GOT3 (cell line): Measurements from ENCODE around the gene MCAT.
"Not testable (repeated sequence)": the region's sequence is repeated elsewhere in the genome, so short reads cannot be mapped to it uniquely, and the experiment has no call there.

Experiments used
- DNase-seq: peaks from one replicate; lab custom pipeline; 2025; ENCODE audit warnings: mixed read lengths; lab: John Stamatoyannopoulos, UW

The MCAT gene

DNA sequence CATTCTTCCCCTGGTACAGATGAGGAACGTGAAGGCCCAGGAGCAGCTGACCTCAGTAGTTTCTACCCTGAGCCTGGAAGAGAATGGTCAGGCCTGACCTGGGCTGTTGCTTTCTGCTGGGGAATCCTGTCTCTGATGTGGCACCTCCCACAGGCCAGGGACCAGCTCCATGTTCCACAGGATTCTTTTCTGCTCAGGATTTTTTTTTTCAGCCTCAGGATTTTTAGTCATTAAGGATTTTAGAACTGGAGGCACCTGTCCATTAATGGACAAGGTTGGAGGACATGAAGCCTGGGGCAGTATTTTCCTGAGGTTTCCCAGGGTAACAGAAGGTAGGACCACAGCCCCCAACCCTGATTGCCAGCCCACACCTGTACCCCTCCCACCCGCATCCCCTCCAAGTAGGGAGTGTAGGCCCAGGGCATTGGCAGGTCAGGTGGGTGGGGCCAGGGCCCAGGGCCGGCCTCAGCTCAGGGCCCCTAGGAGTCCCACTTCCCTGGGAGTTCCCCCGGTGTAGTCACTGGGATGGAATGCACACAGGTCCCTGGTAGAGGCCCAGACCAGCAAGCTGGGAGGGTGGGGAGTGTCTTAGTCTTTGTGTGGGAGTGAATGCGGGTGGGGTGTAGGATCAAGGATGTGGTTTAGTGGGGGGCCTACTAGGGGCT lies 16.6 kb downstream of the MCAT start:
- DNase-seq, result no peak

DNA sequence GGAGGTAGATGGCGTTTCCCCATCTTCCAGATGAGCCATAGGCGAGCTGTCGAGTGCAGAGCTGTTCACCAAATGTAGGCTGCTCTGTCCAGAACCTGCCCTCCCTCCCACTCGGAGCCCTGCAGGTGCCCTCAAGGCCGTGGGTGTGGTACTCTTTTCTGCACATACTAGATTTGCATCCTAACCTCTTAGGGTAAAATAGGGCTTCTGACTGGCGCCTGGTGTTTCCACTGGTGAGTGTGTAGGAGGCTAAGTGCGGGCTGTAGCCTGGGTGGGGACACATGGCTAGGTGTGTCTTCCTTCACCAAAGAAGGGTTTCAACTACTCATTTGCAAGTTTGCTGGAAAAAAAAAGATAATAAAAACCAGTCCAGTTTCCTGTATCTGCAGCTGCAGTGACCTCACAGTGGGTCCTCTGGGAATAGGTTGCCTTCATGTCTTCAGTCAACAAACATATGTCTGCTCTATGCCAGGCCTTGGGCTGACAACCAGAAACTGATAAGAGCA lies 24.2 kb downstream of the MCAT start:
- no peak for DNase-seq

DNA sequence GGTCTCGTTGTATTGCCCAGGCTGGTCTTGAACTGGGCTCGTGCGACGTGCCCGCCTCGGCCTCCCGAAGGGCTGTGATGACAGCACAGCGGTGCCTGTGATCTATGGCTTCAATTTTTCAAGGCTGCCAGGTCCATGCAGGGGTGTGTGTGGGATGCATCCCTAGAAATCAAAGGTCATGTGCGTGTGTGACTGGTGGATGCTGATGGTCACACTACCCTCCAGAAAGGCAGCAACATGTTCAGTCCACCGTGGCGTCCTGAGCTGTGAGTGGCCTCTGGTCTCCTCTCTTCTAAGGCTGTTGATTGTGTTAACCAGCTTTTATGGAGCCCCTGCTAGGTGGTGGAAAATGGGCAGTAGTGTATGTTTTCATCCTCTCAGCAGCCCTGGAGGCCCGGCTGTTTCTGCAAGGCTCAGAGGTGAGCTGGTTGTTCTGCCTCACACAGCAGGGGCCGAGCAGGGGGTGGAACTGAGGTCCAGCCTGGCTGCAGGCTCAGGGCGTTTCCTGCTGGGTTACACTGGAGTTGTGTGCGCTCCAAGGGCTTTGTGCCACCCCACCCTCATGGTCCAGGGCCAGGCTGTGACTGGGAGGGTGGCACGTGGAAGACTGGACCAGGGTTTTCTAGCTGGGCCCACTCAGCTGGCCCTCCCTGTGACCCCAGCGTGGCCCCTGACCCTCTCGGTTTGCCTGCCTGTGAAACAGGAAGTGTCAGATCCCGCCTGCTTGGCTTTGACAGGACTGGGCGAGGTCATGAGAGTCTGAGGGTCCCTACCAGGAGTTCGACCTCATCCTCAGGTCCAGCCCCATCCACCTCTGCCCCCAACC lies 25.0 kb downstream of the MCAT start:
- DNase-seq, result no peak

DNA sequence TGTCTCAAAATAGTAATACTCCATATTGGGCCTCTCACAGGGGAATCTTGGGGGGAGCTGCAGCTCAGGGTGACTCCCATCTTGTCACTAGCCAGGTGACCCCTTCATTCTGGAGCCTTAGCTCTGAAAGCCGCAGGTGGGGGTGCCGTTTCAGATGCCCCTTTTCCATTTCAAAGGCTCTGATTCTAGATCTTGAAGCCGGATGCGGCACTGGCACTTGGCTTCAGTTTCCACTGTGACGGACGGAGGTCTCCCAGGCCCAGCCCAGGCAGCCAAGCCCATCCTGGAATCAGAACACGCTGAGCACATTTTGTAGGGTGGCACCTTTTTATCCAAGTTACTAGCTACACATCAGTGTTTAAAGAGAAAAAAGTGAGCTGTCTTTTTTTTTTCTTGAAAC lies 26.3 kb downstream of the MCAT start:
- no peak for DNase-seq

DNA sequence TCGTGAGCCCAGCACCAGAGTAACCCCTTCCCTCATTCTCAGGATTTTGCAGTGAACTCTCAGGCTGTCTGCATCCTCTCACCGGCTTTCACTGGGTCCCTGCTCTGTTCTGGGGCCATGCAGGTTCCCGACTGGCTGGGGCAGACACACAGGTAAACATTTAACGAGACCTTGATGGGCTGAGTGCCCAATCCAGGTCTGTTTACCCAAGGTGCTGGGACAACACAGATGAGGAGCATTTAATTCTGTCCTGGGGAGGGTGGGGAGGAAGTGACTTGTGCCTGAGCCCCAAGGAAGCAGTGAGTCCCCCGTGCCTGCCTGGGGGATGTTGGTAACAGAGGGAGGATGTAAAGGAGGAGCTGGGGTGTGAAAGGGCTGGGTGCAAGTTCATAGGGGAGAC lies 28.2 kb downstream of the MCAT start:
- DNase-seq, result no peak

DNA sequence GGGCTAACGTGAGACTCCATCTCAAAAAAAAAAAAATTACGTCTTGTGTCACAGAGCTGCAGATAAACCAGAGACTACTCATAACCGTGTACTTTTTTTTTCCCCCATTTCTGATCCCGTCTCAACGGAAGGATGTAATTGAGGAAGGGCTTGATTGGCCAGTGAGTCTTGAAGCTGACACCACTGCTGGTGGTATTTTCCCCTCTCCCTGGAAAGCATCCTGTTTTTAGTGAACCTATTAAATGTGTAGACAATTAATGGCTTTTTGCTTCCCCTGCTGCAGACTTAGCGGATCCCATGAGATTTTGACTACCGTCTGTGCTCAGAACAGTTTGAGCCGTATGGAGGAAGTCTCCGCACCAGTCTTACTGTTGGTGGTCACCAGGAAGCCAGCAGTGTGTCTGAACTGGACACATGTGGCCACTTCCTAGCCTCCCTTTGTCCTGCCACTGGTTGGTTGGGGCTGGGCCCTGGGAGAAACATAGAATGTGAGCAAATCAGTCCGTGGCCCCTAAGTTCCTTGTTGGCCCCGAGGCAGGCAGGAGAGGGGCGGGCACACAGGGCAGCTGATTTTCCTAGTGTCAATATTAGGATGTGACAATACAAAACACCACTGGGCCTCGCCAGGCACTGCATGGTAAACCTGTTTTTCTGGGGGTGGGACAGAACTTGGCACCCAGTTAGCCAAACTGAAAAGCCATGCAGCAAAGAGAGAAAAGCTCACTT lies 29.5 kb downstream of the MCAT start:
- DNase-seq, result no peak

DNA sequence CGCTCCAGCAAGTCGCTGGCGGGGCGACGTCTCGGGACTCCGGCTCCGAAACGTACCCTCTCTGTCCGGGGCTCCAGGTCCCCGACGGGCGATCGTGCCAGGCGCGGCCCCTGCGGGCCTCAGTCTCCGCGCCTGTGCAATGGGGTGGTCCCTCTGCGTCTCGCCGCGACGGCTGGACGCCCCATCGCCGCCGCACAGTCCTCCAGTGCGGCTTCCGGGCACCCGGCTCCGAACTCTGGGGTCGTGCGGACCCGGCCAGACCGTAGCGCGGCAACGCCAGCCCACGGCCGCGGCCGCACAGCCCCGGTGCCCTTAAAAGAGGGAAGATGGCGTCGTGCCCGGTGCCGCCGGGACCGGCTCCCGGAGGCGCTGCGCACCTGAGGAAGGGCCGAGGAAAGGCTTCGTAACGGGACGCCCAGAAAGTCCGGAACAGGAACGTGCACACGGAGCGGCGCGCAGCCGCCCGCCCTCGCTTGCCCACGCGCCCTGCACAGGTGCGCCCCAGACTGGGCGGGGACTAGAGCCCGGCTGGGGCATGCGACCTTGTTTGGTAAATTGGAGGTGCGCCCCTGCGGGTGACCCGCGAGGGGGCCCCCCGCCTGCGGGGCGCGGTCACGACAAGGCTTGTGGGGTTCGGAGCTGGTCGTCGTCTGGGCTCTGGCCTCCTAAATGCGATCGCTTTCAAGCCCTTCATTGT lies 32.1 kb downstream of the MCAT start:
- no peak for DNase-seq

DNA sequence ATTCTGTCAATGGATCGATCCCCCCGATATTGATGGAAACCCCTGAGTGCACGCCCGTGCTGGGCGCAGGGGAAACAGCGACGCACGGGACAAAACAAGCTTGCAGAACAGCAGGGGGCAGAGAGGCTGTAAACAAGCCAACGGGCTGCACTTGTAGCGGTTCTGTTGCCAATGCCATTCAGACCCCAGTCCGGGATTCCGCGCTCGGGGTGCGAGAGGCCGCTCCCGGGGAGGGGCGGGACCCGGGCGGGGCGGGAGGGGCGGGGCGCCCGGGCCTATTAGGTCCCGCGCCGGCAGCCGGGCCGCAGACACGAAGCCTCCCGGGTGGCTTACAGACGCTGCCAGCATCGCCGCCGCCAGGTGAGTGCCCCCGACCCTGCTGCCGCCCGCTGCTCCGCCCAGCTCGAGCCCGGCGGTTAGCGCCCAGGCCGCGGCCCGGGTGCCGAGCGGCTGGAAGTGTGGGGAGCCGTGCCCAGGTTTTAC lies 32.7 kb downstream of the MCAT start, which contains the start of gene BIK:
Gene BIK (plus strand): TSS at position 307 of the 483 bp plus-strand sequence. CDS start 13,273 bp downstream, outside the sequence.
- DNase-seq, result no peak

DNA sequence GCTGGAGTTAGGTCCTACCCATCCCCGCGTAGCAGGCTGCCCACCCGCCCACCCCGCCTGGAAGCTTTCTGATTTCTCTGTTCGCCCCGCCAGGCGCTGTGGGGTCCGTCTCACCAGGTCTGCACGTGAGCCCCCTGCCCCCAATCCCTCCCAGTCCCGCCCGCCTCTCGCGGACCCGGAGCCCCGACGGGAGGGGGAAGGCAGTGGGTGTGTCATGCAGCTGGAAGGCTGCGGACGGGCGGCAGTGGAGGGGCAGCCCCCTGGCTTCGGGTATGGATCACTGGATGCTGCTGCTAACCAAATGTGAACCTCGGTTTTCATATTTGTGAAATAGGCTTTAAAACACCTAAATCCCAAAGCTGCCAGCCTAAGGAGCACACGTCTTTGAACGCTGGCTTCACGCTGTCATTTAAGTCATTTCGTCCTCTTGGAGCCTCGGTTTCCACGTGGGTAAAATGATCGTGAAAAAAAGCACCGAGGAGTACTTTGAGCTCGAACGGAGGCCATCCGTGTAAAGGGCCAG lies 33.2 kb downstream of the MCAT start:
- DNase-seq, result peak; percentile 96

DNA sequence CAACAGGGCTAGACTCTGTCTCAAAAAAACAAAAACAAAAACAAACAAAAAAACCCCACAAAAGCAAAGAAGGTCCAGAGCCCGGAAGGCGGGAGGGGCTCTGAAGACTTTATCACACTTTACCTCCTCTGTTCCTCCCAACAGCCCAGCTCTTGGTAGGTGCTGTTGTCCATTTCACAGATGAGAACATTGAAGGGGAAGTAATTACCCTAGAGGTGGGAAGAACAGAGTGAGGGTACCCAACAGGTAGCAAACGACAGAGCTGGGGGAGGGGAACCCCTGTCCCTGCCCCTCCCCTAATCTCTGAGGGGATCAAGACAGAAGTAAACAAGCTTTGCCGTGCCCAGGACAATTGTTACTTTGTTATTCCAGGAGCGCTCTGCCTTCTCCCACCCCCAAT lies 33.7 kb downstream of the MCAT start:
- DNase-seq, result no peak

DNA sequence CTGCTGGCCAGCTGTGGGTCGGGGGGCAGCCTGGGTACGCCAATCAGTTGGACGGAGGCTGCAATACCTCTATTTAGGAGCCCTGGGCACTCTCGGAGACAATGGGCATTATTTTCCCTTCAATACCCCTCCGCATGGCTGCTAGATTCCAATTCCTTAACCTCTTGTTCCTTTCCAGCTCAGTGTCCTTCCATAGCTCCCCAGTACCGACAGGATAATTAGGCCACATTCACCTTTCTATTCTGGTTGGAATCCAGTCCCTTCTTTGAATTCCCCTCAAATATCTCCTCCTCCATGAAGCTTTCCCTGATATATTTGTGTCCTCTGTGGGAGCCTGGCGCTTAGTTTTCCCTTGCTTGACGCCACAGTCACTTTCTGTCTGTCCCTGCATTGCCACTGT lies 36.9 kb downstream of the MCAT start:
- no peak for DNase-seq

DNA sequence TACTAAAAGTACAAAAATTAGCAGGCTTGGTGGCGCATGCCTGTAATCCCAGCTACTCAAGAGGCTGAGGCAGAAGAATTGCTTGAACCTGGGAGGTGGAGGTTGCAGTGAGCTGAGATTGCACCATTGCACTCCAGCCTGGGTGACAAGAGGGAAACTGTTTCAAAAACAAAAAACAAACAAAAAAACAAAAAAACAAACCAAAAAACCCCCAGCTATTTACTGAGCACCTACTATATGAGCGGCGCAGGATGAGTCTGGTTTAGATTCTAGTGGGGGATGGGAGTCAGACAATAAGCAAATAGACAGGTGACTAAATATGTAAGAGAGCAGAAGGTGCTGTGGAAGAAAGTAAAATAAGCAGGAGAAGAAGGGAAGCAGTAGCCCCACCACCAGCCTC lies 38.2 kb downstream of the MCAT start:
- DNase-seq, result not testable (repeated sequence)

DNA sequence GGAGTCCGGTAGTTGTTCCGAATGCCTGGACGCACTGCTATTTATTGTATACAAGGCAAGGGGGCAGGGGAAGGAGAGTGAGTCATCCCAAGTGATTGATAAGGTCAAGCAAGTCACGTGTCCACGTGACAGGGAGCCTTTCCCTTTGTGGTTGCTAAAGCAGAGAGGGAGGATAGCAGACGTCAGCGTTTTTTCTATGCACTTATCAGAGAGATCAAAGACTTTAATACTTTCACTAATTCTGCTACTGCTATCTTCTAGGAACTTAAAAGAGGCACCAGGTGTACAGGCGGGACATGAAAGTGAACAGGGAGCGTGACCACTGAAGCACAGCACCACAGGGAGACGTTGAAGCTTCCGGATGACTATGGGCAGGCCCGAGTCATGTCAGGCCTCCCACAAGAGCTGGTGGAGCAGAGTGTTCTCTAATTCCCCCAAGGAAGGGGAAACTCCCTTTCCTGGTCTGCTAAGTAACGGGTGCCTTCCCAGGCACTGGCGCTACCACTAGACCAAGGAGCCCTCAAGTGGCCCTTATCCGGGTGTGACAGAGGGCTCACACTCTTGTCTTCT lies 39.1 kb downstream of the MCAT start:
- DNase-seq, result not testable (repeated sequence)

DNA sequence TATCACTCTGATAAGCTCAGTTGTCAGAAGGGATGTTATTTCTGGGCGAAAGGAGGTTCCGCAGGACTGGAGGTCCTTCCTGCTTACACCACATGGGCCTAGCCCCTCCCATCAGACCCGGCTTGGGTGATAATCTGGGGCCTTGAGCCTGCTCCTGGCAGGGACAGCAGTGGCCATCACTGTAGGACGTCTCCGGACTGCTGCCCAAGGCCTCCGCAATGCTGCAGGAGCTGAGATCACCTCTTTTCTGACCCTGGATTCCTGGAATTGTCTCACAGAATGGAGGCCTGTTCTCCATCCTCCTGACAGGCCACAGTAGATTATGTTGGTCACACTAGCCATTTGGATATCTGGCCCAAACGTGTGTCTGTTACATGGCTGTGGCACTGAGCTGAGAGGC lies 41.9 kb downstream of the MCAT start:
- no peak for DNase-seq

DNA sequence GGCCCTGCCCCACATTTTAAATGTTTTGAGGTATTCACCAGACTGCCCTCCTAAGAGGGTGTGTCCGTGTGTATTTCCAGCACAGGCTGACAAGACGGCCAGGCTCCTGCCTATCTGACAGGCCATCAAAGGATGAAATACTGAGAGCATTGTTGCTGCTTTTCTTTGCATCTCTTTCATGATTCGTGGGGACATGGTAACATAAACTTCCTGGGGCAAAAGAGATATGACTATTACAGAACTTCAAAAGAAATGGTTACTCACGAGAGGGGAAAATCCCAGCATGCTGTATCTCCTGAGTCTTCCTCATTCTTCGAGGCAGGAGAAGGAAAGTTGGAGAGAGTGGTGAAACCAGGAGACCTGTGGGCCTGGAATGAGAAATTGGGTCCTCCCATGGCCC lies 43.0 kb downstream of the MCAT start:
- no peak for DNase-seq

DNA sequence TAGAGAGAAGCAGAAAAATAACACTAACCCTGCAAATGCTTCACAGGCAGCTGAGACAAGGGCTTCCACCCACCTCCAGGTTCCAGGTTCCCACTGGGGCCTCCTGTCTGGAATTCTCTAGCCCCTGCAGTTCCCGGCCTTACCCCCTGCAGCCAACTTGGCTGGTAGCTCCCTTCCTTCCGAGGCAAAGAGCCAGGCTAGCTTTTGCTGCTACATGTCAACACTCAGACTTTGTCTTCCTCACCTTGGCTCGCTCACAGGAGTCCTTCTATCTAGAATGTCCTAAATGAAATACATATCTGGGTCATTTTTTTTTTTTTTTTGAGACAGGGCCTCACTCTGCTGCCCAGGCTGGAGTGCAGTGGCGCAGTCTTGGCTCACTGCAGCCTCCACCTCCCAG lies 44.1 kb downstream of the MCAT start:
- no peak for DNase-seq

DNA sequence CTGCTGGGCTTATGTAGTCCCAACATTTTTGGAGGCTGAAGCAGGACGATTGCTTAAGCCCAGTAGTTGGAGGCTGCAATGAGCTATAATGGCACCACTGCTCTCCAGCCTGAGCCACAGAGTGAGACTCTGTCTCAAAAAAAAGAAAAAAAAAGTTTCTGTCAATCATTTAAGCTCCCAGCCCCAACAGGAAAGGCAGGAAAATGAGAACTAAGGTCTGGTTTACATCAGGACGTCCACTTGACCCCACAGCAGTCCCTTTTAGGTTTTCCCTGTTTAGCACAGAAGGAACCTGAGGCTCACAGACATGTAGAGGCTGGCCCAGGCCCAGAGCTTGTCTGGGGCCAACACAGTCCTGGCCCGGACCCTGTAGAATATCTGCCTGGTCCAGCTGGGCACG lies 44.8 kb downstream of the MCAT start:
- no peak for DNase-seq

DNA sequence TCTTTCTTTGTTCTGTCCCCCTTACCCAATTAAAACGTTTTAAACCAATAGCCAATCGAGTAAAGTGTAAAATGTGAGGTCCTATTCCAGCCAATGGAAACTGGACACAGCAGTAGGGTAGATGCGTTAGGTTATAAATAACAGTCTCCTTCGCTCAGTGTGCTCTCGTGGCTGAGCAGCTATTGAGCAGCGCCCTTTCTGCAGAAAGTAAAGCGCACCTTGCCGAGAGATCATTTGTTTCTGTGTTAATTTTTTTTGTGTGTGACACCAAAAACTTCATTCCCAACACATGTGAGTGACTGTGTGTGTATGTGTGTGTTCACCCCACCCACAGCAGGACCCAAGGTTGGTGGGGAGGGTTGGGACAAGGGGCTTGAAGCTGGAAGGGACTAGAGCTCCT lies 46.8 kb downstream of the MCAT start:
- DNase-seq, result no peak

DNA sequence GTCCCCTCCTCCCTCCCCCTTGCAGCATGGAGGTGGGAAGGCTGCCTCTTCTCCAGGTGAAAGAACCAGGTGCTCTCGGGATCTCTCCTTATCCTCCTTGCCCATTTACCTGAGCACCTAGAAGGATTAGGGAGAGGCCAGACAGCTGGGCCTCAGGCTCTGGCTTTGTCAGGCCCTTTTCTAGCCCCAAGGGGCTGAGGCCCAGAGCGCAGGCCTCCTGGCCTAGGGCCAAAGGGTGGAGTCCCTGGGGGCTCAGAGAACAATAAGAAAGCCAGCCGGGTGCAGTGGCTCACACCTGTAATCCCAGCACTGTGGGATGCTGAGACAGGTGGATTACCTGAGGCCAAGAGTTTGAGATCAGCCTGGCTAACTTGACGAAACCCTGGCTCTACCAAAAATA lies 48.6 kb downstream of the MCAT start:
- no peak for DNase-seq

DNA sequence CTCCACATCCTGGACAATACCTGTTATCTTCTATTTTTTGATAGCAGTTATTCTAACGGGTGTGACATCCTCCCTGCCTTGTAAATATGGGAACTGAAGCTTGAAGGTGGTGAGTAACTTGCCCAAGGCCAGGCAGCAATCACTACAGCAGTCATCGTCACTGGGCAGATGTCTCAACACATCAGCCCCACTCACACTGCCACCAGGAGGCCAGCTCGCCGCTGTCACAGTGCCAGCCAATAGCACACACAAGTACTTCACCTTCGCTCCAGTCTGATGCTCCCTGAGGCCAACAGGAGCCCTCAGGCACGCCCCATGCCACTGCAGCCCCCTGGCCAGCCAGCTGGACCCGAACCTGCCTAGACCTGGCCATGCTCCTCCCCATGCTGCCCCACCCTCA lies 49.1 kb downstream of the MCAT start:
- DNase-seq, result no peak

DNA sequence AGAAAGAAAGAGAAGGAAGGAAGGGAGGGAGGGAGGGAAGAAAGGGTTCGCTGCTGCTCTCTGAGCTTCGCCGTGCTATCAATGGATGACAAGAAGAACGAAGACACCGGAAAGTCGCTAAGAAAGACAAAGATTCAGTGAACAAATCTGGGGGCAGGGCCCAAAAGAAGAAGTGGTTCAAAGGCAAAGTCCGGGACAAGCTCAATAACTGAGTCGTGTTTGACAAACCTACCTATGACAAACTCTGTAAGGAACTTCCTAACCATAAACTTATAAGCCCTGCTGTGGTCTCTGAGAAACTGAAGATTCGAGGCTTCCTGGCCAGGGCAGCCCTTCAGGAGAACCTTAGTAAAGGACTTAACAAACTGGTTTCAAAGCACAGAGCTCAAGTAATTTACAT lies 51.1 kb downstream of the MCAT start:
- no peak for DNase-seq
